PC-3 (cell line): ENCODE measurements around the gene GOLGA1.

Experiments used
- EZH2 ChIP-seq: fragments of 300-600 bp; sonication (generic); IDR thresholded peaks from one replicate; pipeline ENCODE4 v1.6.1; 2017; ENCODE audit warnings: antibody characterized with exemption, mild to moderate bottlenecking, low read length; ENCODE audit not compliant: unreplicated experiment
- EZH2phosphoT487 ChIP-seq: fragments of 300-600 bp; sonication (generic); IDR thresholded peaks from 2 replicates; pipeline ENCODE4 v1.6.1; 2018; ENCODE audit warnings: mild to moderate bottlenecking, antibody characterized with exemption, low read length, borderline replicate concordance
- TF ChIP-seq, protein P1 (sequence below): fragments of 300-600 bp; sonication (generic); conservative IDR thresholded peaks from 2 replicates; pipeline ENCODE4 v1.5.1; 2017; ENCODE audit warnings: antibody characterized with exemption, low read depth, mild to moderate bottlenecking, low read length

DNA sequence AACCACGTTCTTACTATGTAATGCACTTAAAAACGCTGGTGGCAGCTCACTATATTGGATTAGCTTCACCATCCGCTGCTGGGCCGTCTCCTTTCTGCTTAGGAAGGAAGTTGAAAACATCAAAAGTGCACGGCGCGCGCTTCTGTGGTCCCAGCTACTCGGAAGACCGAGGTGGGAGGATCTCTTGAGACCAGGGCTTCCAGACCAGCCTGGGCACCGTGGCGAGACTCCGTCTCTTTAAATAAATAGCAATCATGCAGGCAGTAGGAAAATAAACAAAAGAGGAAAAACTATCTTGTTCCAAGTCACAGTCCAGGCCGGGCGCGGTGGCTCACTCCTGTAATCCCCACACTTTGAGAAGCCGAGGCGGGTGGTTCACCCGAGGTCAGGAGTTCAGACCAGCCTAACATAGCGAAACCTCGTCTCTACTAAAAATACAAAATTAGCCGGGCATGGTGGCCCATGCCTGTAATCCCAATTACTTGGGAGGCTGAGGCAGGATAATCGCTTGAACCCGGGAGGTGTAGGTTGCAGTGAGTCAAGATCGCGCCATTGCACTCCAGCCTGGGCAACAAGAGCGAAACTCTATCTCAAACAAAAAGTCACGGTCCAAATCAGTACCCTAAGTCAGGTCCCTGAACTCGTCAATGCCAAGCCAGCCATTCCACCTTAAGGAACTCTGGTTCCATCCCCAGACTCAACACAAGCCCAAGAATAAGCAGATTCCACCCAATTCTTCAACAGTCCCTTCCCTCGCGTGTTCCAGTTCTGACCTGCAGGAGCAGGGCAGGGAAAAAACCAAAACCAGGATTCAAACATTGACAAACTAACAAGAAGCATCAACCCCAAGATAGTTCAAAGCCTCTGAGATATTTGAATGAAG lies 1.0 kb upstream of the GOLGA1 start:
- TF ChIP-seq, protein P1, sequence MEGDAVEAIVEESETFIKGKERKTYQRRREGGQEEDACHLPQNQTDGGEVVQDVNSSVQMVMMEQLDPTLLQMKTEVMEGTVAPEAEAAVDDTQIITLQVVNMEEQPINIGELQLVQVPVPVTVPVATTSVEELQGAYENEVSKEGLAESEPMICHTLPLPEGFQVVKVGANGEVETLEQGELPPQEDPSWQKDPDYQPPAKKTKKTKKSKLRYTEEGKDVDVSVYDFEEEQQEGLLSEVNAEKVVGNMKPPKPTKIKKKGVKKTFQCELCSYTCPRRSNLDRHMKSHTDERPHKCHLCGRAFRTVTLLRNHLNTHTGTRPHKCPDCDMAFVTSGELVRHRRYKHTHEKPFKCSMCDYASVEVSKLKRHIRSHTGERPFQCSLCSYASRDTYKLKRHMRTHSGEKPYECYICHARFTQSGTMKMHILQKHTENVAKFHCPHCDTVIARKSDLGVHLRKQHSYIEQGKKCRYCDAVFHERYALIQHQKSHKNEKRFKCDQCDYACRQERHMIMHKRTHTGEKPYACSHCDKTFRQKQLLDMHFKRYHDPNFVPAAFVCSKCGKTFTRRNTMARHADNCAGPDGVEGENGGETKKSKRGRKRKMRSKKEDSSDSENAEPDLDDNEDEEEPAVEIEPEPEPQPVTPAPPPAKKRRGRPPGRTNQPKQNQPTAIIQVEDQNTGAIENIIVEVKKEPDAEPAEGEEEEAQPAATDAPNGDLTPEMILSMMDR, result no peak
- TF ChIP-seq EZH2 (no peak), EZH2phosphoT487 (no peak)
